ENCODE results near the gene DTNA.

- TF ChIP-seq CTCF (IDR thresholded peaks at IDR 0.05; ENCODE audit: poor library complexity, severe bottlenecking) (no peak), TAF1 (IDR thresholded peaks at IDR 0.05; ENCODE audit: low read depth) (no peak), POLR2AphosphoS5 (IDR thresholded peaks at IDR 0.05) (no peak), SMC3 (conservative IDR thresholded peaks at IDR 0.05; ENCODE audit: poor library complexity) (no peak), RAD21 (conservative IDR thresholded peaks at IDR 0.05) (no peak), EZH2 (IDR thresholded peaks at IDR 0.05; ENCODE audit: borderline replicate concordance, insufficient read depth, low read length, poor library complexity, severe bottlenecking) (no peak), REST (IDR thresholded peaks at IDR 0.05; ENCODE audit: borderline replicate concordance) (no peak), EP300 (conservative IDR thresholded peaks at IDR 0.05; ENCODE audit: poor library complexity, severe bottlenecking) (no peak)
These were observed 204.0 kb downstream of the DTNA start for GRCh38 chr18:34913837-34914661.
